Measurements from ENCODE around the gene SLCO4A1.

Gene SLCO4A1

DNA sequence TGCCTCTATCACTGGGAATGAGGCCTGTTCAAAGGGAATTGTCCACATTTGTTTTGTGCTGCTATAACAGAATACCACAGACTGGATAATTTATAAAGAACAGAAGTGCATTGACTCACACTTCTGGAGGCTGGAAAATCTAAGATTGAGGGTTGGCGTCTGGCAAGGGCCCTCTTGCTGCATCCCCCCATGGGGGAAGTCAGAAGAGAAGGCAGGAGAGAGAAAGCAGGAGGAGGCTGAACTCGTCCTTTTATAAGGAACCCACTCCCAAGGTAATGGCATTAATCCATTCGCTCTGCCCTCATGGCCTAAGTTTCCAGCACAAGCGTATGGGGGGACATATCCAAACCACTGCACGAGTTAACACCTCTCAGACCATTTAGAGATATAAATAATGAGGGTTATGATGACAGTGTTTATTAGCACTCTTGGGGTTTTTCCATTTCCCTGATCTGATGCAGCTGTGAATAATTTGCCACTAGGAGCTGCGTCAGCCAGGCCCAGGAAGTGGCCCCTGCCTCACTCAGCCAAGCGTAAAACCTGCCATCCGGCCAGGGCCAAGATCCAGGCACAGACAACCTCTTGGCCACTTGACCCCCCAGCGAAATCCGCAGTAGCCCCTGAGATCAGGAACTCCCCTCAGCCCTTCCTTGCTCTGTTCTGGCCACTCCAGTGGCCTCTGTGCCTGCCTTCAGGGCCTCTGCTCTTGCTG, 14.2 kb upstream of the SLCO4A1 start:
- Histone ChIP-seq H3K4me3 (ENCODE audit: insufficient read depth in 1 of 2, low read depth in 1 of 2, low read length in 2 of 2) (peak overlapping the region in 1 of 2 experiments; percentile 30), H4K8ac (ENCODE audit: low read length) (no peak overlapping the region), H2AFZ (ENCODE audit: low read depth, low read length) (no peak overlapping the region), H3K36me3 (ENCODE audit: control insufficient read depth in 1 of 2, insufficient read depth in 2 of 2, low read depth in 1 of 2, low read length in 2 of 2) (no peaks in the 10 kb centered on the region), H2AK5ac (ENCODE audit: low read length, severe bottlenecking) (peak overlapping the region; percentile 95), H3K27me3 (ENCODE audit: control insufficient read depth in 1 of 2, insufficient read depth in 1 of 2, low read length in 2 of 2) (peaks cover 0 to 16% of the 10 kb centered on the region in 2 experiments), H2BK12ac (ENCODE audit: low read length in 2 of 2) (peak overlapping the region; percentile 19 to 59), H3K27ac (ENCODE audit: low read length, poor library complexity, severe bottlenecking) (peak overlapping the region; percentile 100), H3K4ac (ENCODE audit: low read depth in 1 of 2, low read length in 2 of 2) (no peak overlapping the region), H3K23ac (ENCODE audit: low read length in 2 of 2) (no peak overlapping the region), H3K18ac (ENCODE audit: low read depth in 1 of 2, low read length in 2 of 2) (no peak overlapping the region), H4K91ac (ENCODE audit: low read length) (peak overlapping the region; percentile 54), H2BK120ac (ENCODE audit: low read depth, low read length) (no peak overlapping the region), H2BK5ac (ENCODE audit: low read depth, low read length, poor library complexity, severe bottlenecking) (peak overlapping the region; percentile 98), H3K9me3 (ENCODE audit: control insufficient read depth, low read length) (no peaks in the 10 kb centered on the region), H3K4me1 (ENCODE audit: control insufficient read depth, insufficient read depth, low read depth, low read length) (peaks cover 60% of the 10 kb centered on the region), H3K79me1 (replicated peaks; ENCODE audit: low read length, poor library complexity, severe bottlenecking) (no peaks in the 10 kb centered on the region), H3K4me2 (ENCODE audit: low read length, poor library complexity, severe bottlenecking) (peak overlapping the region; percentile 49), H3K14ac (ENCODE audit: low read length in 2 of 2) (no peak overlapping the region), H3K9ac (ENCODE audit: low read length) (peak overlapping the region; percentile 65), H2BK15ac (ENCODE audit: low read depth, poor library complexity, severe bottlenecking) (no peak overlapping the region)
- WGBS = 42% methylated on average over 9 of the region's 10 CpGs
- DNase-seq = peak; percentile 63

DNA sequence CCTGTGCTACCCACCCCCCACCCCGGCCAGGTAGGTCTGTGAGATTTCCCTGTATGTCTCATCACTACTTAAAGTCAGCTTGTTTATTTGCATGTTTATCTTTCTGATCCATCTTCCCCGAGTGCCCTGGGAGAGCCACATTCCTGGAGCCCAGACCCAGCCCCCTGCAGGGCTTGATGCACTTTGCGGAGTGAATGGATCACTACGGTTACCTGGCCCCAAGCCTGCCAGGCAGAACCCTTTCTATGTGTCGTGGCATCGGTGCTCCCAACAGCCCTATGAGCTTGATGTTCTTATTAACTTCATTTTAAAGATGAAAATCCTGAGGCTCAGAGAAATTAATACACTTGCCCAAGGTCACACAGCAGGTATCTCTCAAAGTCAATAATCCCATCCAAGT, 13.6 kb upstream of the SLCO4A1 start:
- peak overlapping the region; percentile 95 for H2AK5ac ChIP-seq (ENCODE audit: low read length, severe bottlenecking)
- H2BK120ac ChIP-seq (ENCODE audit: low read depth, low read length) = no peak overlapping the region
- H2AFZ ChIP-seq (ENCODE audit: low read depth, low read length) = no peak overlapping the region
- H3K9ac ChIP-seq (ENCODE audit: low read length) = peak overlapping the region; percentile 65
- H3K14ac ChIP-seq (ENCODE audit: low read length in 2 of 2) = no peak overlapping the region
- H3K36me3 ChIP-seq (ENCODE audit: control insufficient read depth in 1 of 2, insufficient read depth in 2 of 2, low read depth in 1 of 2, low read length in 2 of 2) = no peaks in the 10 kb centered on the region
- peak overlapping the region in 1 of 2 experiments; percentile 59 for H2BK12ac ChIP-seq (ENCODE audit: low read length in 2 of 2)
- H3K79me1 ChIP-seq (replicated peaks; ENCODE audit: low read length, poor library complexity, severe bottlenecking) = no peaks in the 10 kb centered on the region
- H2BK5ac ChIP-seq (ENCODE audit: low read depth, low read length, poor library complexity, severe bottlenecking) = peak overlapping the region; percentile 98
- 45% methylated on average over 5 of the region's 6 CpGs for WGBS
- peak overlapping the region; percentile 49 for H3K4me2 ChIP-seq (ENCODE audit: low read length, poor library complexity, severe bottlenecking)
- H3K4me1 ChIP-seq (ENCODE audit: control insufficient read depth, insufficient read depth, low read depth, low read length) = peaks cover 54% of the 10 kb centered on the region
- peaks cover 0 to 19% of the 10 kb centered on the region in 2 experiments for H3K27me3 ChIP-seq (ENCODE audit: control insufficient read depth in 1 of 2, insufficient read depth in 1 of 2, low read length in 2 of 2)
- H2BK15ac ChIP-seq (ENCODE audit: low read depth, poor library complexity, severe bottlenecking) = no peak overlapping the region
- no peak overlapping the region for H3K4me3 ChIP-seq (ENCODE audit: insufficient read depth in 1 of 2, low read depth in 1 of 2, low read length in 2 of 2)
- DNase-seq = peak; percentile 35
- H4K91ac ChIP-seq (ENCODE audit: low read length) = no peak overlapping the region
- H3K4ac ChIP-seq (ENCODE audit: low read depth in 1 of 2, low read length in 2 of 2) = no peak overlapping the region
- H4K8ac ChIP-seq (ENCODE audit: low read length) = no peak overlapping the region
- no peak overlapping the region for H3K23ac ChIP-seq (ENCODE audit: low read length in 2 of 2)
- no peak overlapping the region for H3K18ac ChIP-seq (ENCODE audit: low read depth in 1 of 2, low read length in 2 of 2)
- no peaks in the 10 kb centered on the region for H3K9me3 ChIP-seq (ENCODE audit: control insufficient read depth, low read length)
- peak overlapping the region; percentile 100 for H3K27ac ChIP-seq (ENCODE audit: low read length, poor library complexity, severe bottlenecking)

DNA sequence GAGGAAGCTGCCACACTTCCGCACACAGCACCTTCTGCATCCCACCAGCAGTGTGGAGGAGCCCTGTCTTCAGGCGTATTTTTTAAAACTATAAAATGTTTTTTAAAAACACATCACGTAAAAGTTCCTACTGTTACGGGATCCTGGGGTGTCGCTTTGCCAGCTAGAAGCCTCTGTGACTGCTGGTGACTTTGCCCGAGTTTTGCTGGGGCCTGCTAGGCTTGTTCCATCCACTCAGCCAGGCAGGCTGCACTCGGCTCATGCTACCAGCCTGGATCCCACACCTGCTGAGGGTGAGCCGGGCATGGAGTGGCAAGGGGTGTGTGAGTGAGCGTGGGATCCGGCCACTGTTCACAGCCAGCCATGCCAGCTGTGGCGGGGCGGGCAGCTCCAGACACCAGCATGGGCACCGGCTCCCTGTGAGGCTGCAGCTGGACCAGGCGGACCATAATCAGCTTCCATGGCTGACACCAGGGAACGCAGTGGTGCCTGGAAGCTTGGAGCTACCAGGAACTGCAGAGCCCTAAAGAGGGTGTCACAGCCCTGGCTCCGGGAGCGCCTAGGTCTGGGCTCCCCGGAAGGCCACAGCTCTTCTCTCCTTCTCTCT, 12.3 kb upstream of the SLCO4A1 start:
- Histone ChIP-seq H3K27ac (ENCODE audit: low read length, poor library complexity, severe bottlenecking) (no peak overlapping the region), H2BK12ac (ENCODE audit: low read length in 2 of 2) (no peak overlapping the region), H3K4me3 (ENCODE audit: insufficient read depth in 1 of 2, low read depth in 1 of 2, low read length in 2 of 2) (no peak overlapping the region), H3K36me3 (ENCODE audit: control insufficient read depth in 1 of 2, insufficient read depth in 2 of 2, low read depth in 1 of 2, low read length in 2 of 2) (no peaks in the 10 kb centered on the region), H2BK15ac (ENCODE audit: low read depth, poor library complexity, severe bottlenecking) (no peak overlapping the region), H4K8ac (ENCODE audit: low read length) (no peak overlapping the region), H3K9ac (ENCODE audit: low read length) (no peak overlapping the region), H3K9me3 (ENCODE audit: control insufficient read depth, low read length) (no peaks in the 10 kb centered on the region), H3K27me3 (ENCODE audit: control insufficient read depth in 1 of 2, insufficient read depth in 1 of 2, low read length in 2 of 2) (peaks cover 0 to 27% of the 10 kb centered on the region in 2 experiments), H2BK120ac (ENCODE audit: low read depth, low read length) (no peak overlapping the region), H3K4ac (ENCODE audit: low read depth in 1 of 2, low read length in 2 of 2) (no peak overlapping the region), H3K14ac (ENCODE audit: low read length in 2 of 2) (no peak overlapping the region), H3K4me2 (ENCODE audit: low read length, poor library complexity, severe bottlenecking) (no peak overlapping the region), H3K4me1 (ENCODE audit: control insufficient read depth, insufficient read depth, low read depth, low read length) (peaks cover 50% of the 10 kb centered on the region), H2BK5ac (ENCODE audit: low read depth, low read length, poor library complexity, severe bottlenecking) (no peak overlapping the region), H2AK5ac (ENCODE audit: low read length, severe bottlenecking) (peak overlapping the region; percentile 55), H3K18ac (ENCODE audit: low read depth in 1 of 2, low read length in 2 of 2) (no peak overlapping the region), H2AFZ (ENCODE audit: low read depth, low read length) (no peak overlapping the region), H4K91ac (ENCODE audit: low read length) (peak overlapping the region; percentile 76), H3K79me1 (replicated peaks; ENCODE audit: low read length, poor library complexity, severe bottlenecking) (no peaks in the 10 kb centered on the region), H3K23ac (ENCODE audit: low read length in 2 of 2) (no peak overlapping the region)
- DNase-seq = no peak
- WGBS = 93% methylated on average over 17 of the region's 18 CpGs

Measured in mesenchymal stem cell (in vitro differentiated cells and primary cell).